Glutamatergic neuron (in vitro differentiated cells): ENCODE results near the gene ALDOC. TPM values are rescaled to one million over a fixed set of nuclear protein-coding genes. Genes with fewer than 3 reads are reported as not detected.

Experiments used
- DNase-seq: peaks from one replicate; pipeline ENCODE4 v3.0.0; 2022
- H3K27ac Mint-ChIP-seq: one replicate; pipeline ENCODE4 v1.8.0; 2020; ENCODE audit warnings: mild to moderate bottlenecking, mixed read lengths, inconsistent platforms; ENCODE audit not compliant: unreplicated experiment
- H3K27me3 Mint-ChIP-seq: one replicate; pipeline ENCODE4 v1.8.0; 2020; ENCODE audit warnings: mild to moderate bottlenecking, moderate library complexity, mixed read lengths, inconsistent platforms; ENCODE audit not compliant: unreplicated experiment
- H3K36me3 Mint-ChIP-seq: one replicate; pipeline ENCODE4 v1.8.0; 2020; ENCODE audit warnings: mild to moderate bottlenecking, mixed read lengths, inconsistent platforms; ENCODE audit not compliant: unreplicated experiment
- H3K4me1 Mint-ChIP-seq: one replicate; pipeline ENCODE4 v1.8.0; 2020; ENCODE audit warnings: mild to moderate bottlenecking, low read depth, mixed read lengths, inconsistent platforms; ENCODE audit not compliant: unreplicated experiment
- H3K4me3 Mint-ChIP-seq: one replicate; pipeline ENCODE4 v1.8.0; 2020; ENCODE audit warnings: mild to moderate bottlenecking, mixed read lengths, inconsistent platforms; ENCODE audit not compliant: unreplicated experiment
- H3K9me3 Mint-ChIP-seq: one replicate; pipeline ENCODE4 v1.8.0; 2020; ENCODE audit warnings: mild to moderate bottlenecking, moderate library complexity, mixed read lengths, inconsistent platforms; ENCODE audit not compliant: unreplicated experiment
- long read RNA-seq: library from polyadenylated mRNA; unstranded; transcript quantifications from one replicate; pipeline ENCODE4 v2.0.0, GENCODE V29; 2020; ENCODE audit not compliant: unreplicated experiment
- total RNA-seq: library from RNA; stranded (reverse); fragmentation: NEBNext Ultra II Directional; extraction: Animal tissue kit (Norgen Biotek cat#: 25700); gene quantifications from one replicate; pipeline ENCODE4 v1.2.1, GENCODE V29; 2021; ENCODE audit not compliant: unreplicated experiment
- TF ChIP-seq, protein P1 (sequence below): fragments of 200-600 bp; sonication (generic); IDR thresholded peaks from one replicate; pipeline ENCODE4 v1.5.0; 2021; ENCODE audit not compliant: partially characterized antibody, unreplicated experiment

Gene ALDOC
- 50.9 TPM for total RNA-seq
- long read RNA-seq, transcript ALDOC-201 (9 exons, 1,982 nt): major isoform, 24 of 28 reads
- long read RNA-seq, partial matches to known transcripts: 1 of 28 reads
- long read RNA-seq, other reads (novel, unspliced or antisense): 1 of 28 reads

DNA sequence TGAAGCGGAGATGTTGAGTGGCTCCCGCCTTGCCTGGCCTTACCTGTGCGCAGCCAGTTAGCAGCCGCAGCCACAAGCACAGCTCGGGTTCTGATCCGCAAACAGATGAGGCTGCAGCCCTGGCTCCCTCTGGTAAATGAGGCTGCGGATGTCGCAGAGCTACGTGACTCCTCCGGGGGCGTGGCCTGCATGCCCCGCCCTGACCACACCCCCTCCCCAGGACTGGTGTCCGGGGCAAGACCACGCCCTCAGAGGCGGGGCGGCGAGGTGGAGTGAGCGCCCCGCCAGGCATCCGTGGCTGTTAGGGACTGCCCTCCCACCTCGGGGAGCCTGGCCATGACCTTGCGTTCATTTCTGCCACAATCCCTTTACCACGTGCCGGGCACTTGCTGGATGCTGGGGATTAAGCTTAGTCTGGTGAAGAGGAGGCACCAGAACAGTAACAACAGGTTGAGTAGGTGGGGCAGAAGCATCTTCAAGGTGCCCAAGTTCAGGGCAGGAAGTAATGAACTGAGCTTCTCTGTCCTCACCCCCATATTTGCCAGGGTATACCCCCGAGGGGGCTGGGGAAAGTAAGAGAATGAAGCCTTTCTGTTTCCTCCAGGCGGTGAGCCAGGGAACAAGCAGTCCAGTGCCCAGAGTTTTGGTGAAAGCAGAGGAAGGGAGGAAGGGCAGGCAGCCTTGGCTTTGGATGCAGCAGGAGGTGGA, at the start of gene ALDOC:
Gene ALDOC (minus strand): TSS at position 138 of the 708 bp plus-strand sequence. CDS start 1,363 bp downstream, outside the sequence.
- peak within 1 kb of the TSS; percentile 52 for H3K27ac Mint-ChIP-seq
- peaks cover 2% of the 10 kb centered on the region for H3K4me1 Mint-ChIP-seq
- peaks cover 4% of the 10 kb centered on the region for H3K27me3 Mint-ChIP-seq
- DNase-seq: peak; percentile 94
- no peaks in the 10 kb centered on the region for H3K36me3 Mint-ChIP-seq
- TF ChIP-seq, protein P1, sequence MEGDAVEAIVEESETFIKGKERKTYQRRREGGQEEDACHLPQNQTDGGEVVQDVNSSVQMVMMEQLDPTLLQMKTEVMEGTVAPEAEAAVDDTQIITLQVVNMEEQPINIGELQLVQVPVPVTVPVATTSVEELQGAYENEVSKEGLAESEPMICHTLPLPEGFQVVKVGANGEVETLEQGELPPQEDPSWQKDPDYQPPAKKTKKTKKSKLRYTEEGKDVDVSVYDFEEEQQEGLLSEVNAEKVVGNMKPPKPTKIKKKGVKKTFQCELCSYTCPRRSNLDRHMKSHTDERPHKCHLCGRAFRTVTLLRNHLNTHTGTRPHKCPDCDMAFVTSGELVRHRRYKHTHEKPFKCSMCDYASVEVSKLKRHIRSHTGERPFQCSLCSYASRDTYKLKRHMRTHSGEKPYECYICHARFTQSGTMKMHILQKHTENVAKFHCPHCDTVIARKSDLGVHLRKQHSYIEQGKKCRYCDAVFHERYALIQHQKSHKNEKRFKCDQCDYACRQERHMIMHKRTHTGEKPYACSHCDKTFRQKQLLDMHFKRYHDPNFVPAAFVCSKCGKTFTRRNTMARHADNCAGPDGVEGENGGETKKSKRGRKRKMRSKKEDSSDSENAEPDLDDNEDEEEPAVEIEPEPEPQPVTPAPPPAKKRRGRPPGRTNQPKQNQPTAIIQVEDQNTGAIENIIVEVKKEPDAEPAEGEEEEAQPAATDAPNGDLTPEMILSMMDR: no peak
- peak within 1 kb of the TSS; percentile 89 for H3K4me3 Mint-ChIP-seq
- peaks cover 7% of the 10 kb centered on the region for H3K9me3 Mint-ChIP-seq

DNA sequence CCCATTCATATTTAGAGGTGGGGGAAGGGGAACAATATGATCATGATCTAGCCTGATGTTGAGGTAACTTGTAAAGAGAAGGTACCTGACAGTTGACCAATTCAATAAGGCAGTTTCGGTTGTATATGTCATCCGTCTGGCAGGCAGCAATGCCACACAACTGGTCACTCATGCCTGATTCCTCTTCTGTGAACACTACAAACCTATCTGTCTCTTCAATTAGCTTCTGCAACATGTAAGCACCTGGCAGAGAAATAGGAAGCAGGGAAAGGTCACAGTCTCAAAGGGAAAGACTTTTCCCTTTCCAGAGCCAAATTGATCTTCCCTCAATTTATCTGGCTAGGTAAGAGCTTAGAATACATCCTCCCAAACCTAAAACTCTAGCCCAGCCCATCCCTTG, 47.5 kb upstream of the ALDOC start:
- peaks cover 5% of the 10 kb centered on the region for H3K36me3 Mint-ChIP-seq
- DNase-seq: no peak
- H3K9me3 Mint-ChIP-seq: no peaks in the 10 kb centered on the region
- no peaks in the 10 kb centered on the region for H3K4me1 Mint-ChIP-seq
- no peaks in the 10 kb centered on the region for H3K27me3 Mint-ChIP-seq
- H3K4me3 Mint-ChIP-seq: no peak overlapping the region
- TF ChIP-seq, protein P1: no peak
- no peak overlapping the region for H3K27ac Mint-ChIP-seq

DNA sequence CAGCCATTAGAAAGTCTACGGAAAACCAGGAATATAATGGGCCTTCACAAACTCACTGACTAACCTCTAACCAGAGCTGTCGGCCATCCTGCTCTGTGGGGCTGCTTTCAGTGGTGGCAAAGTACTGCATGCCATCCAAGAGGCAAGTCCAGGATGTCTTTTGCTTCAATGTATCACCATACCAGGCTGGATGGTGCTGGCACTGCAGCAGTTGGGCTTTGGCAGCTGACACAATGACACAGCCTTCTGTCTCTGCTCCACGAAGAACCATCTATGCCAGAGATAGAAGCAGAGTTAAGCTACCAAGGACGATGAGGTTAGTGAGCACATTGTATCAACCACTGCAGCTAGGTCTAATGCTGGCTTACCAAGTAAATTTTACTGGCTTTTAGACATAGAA, 47.0 kb upstream of the ALDOC start:
- Mint-ChIP-seq H3K4me1 (no peaks in the 10 kb centered on the region), H3K4me3 (no peak overlapping the region), H3K27me3 (no peaks in the 10 kb centered on the region), H3K9me3 (no peaks in the 10 kb centered on the region), H3K36me3 (peaks cover 5% of the 10 kb centered on the region), H3K27ac (no peak overlapping the region)
- TF ChIP-seq, protein P1: no peak
- DNase-seq: no peak

DNA sequence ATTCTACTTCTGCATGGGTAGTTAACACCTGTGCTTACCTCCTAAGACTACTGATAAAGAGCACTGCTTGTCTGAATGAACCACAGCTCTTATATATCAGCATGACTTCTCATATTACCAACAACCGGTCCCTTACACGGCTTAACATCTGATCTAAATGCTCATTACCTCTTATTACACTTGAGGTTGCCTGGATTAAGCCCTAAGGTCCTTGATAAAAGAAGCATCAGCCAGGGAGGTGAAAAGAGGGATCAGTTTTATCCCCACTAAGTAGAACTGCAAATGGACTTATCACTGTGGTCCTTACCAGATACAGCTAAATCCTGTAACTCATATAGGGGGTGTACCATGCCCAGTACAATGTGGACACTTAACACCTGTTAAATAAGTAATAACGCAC, 45.5 kb upstream of the ALDOC start:
- H3K27me3 Mint-ChIP-seq: no peaks in the 10 kb centered on the region

More for the DNA sequence above, 45.5 kb upstream of the ALDOC start:
- no peaks in the 10 kb centered on the region for H3K4me1 Mint-ChIP-seq
- TF ChIP-seq, protein P1: no peak
- H3K36me3 Mint-ChIP-seq: no peaks in the 10 kb centered on the region
- DNase-seq: no peak
- no peaks in the 10 kb centered on the region for H3K9me3 Mint-ChIP-seq
- H3K4me3 Mint-ChIP-seq: no peak overlapping the region
- H3K27ac Mint-ChIP-seq: no peak overlapping the region
